Activated effector memory CD4-positive, alpha-beta T cell treated with Interleukin-2 at 50 U/mL for 16 hours (primary cell): ENCODE data around the gene UBXN7.
"Not testable (repeated sequence)": the region's sequence is repeated elsewhere in the genome, so short reads cannot be mapped to it uniquely, and the experiment has no call there.

Experiments used
- DNase-seq: peaks from one replicate; pipeline ENCODE4 v3.0.0-alpha.2; 2020

UBXN7 gene

GRCh38 chr3:196418601-196419000, 13.6 kb downstream of the UBXN7 start:
- DNase-seq, result no peak

DNA sequence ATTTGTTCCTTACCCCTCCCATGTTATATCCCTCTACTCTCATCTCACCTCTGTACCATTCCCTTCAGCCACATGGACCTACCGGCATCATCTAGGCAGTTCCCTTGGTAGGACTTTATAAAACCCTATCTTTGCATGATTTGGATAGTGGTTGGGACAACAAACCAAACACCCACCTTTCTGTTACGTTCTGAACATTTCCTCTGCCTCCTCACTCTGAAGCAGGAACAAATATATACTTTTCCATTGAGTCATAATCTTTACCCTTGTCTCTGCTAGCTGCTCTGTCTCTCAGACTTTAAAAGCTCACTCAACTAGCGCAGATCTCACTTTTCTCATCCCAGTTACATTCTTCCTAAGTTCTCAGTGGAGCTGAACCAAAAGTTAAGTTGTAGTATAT, 17.8 kb downstream of the UBXN7 start:
- no peak for DNase-seq

DNA sequence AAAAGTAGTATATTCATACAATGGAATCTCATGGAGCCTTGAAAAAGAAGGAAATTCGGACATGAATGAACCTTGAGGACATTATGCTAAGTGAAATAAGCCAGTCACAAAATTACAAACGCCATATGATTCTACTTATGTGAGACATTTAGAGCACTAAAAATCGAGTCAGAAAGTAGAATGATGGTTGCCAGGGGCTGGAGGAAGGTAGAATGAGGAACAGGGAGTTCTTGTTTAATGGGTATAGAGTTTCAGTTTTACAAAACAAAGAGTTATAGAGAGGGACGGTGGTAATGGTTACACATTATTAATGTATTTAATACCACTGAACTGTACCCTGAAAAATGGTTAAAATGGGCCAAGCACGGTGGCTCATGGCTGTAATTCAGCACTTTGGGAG, 19.5 kb downstream of the UBXN7 start:
- no peak for DNase-seq

GRCh38 chr3:196409409-196409808, 22.8 kb downstream of the UBXN7 start:
- DNase-seq, result no peak

- DNase-seq, result no peak
These were observed 23.5 kb downstream of the UBXN7 start for GRCh38 chr3:196408565-196409300.

DNA sequence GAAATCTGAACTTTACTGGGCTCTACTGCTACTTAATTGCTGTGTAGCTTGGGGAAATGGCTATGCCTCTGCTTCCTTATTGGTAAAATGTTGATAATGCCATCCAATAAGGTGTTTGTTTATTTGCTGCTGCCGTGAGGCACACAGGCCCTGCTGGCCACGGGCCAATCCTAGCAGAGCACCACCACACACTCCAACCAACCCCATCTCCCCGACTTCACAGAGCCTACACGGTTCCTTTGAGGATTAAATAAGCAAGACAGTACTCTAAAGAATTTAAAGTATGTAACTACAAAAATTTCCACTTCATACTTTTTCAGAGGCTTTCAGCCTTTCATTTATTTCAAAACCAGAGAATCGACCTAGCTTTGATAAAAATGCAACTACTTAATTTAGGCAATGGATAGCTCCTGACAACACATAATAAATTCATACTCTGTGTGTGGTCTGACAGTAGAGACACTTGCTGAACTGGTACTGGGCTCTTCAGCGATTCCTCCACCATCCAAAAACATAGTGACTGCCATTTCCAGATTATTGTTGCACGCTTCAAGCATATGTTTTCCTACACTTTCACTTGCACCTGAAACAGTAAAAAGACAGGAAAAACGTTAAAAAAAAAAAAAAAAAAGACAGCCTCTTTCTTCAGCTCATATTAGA, 25.3 kb downstream of the UBXN7 start:
- DNase-seq, result no peak

GRCh38 chr3:196400331-196400730, 31.9 kb downstream of the UBXN7 start:
- no peak for DNase-seq

DNA sequence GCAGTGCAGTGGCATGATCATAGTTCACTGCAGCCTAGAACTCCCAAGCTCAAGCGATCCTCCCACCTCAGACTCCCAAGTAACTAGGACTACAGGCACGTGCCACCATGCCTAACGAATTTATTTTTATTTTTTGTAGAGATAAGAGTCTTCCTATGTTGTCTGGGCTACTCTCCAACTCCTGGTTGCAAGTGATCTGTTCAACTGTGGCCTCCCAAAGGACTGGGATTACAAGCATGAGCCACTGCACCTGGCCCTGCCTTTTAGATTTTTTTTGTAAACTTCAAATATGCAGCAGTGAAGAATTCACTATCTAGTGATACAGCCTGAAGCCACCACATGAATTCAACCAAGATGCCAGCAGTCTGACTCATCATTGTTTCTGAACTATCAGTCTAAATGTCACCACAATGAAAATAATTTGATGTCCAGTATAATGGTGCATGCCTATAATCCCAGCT, 32.7 kb downstream of the UBXN7 start:
- DNase-seq, result no peak

- DNase-seq, result no peak
These were observed 33.4 kb downstream of the UBXN7 start for GRCh38 chr3:196398782-196399181.

DNA sequence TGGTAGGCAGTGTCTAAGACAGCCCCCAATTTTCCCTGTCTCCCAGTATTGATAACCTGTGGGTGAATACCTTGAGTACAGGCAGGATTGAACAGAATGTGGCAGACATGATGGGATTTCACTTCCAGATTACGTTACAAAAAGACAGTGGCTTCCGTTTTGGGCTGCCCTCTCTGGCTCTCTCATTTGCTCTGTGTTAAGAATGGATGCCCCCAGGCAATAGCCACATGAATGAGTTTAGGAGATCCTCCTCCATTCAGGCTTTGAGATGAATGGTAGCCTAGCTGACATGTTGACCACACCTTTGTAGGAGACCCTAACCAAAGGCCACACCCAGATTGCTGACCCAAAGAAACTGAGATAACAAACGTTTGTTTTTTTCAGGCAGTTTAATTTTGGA, 34.3 kb downstream of the UBXN7 start:
- no peak for DNase-seq

- DNase-seq, result no peak
These were observed 42.1 kb downstream of the UBXN7 start for GRCh38 chr3:196390116-196390515.

DNA sequence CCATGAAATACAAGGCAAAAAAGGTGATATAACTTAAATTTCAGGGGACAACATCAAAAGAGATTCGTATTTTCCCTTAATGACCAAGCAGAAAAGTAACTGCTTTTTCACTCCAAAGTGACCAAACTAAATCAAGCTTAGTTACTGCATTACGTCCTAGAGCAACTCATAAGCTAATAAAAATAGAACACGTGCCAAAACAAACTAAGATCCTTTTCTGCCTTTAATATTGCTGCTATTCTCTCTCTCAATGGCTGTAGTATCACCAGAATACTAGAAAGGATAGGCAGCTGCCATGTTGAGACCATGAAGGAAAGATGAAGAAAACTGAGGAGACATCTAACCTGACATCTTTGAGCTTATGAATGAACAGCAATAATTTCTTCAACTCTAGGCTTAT, 43.3 kb downstream of the UBXN7 start:
- DNase-seq, result no peak

DNA sequence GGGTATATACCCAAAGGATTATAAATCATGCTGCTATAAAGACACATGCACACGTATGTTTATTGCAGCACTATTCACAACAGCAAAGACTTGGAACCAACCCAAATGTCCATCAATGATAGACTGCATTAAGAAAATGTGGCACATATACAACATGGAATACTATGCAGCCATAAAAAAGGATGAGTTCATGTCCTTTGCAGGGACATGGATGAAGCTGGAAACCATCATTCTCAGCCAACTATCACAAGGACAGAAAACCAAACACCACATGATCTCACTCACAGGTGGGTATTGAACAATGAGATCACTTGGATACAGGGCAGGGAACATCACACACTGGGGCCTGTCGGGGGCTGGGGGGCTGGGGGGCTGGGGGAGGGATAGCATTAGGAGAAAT, 44.3 kb downstream of the UBXN7 start:
- not testable (repeated sequence) for DNase-seq

DNA sequence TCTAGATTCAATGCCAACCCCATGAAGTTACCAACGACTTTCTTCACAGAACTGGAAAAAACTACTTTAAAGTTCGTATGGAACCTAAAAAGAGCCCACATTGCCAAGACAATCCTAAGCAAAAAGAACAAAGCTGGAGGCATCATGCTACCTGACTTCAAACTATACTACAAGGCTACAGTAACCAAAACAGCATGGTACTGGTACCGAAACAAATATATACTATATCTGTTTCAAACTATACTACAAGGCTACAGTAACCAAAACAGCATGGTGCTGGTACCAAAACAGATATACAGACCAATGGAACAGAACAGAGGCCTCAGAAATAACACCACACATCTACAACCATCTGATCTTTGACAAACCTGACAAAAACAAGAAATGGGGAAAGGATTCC, 45.4 kb downstream of the UBXN7 start:
- not testable (repeated sequence) for DNase-seq

GRCh38 chr3:196386034-196386433, 46.2 kb downstream of the UBXN7 start:
- not testable (repeated sequence) for DNase-seq

- not testable (repeated sequence) for DNase-seq
These were observed 46.8 kb downstream of the UBXN7 start for GRCh38 chr3:196385446-196385845.

- no peak for DNase-seq
These were observed 53.9 kb downstream of the UBXN7 start for GRCh38 chr3:196378146-196378841.

GRCh38 chr3:196377321-196377720, 54.9 kb downstream of the UBXN7 start:
- no peak for DNase-seq

GRCh38 chr3:196365736-196366135, 66.5 kb downstream of the UBXN7 start:
- DNase-seq, result no peak

- no peak for DNase-seq
These were observed 71.6 kb downstream of the UBXN7 start for GRCh38 chr3:196360586-196360985.

DNA sequence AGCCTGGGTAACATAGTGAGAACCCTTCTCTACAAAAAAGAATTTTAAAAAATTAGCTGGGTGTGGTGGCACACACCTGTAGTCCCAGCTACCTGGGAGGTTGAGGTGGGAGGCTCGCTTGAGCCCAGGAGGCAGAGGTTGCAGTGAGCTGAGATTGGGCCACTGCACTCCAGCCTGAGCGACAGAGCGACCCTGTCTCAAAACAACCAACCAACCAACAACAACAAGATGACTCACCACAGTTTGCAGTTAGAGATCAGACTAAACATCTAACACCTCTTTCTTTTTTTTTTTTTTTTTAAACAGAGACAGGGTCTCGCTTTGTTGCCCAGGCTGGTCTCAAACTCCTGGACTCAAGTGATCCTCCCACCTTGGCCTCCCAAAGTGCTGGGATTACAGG, 73.7 kb downstream of the UBXN7 start:
- DNase-seq, result not testable (repeated sequence)

GRCh38 chr3:196357905-196358304, 74.3 kb downstream of the UBXN7 start:
- DNase-seq, result no peak

DNA sequence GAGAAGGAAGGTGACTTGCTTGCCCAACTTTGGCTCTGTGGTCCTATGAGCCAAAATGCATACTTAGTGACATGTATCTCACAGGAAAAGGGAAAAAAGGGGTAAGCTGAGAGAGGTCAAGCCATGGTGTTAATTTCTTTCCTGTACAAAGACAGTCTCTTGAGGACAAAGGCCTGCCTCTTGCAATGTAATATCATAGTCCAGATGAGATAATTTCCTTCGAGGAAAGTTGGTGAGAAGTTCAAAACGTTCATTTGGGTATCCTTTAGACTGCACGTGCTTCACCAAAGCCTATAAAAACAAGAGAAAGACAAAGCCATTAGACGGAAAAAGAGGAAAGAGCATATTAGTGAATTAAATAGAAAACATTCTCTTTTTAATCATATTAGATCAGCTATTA, 75.7 kb downstream of the UBXN7 start:
- DNase-seq, result no peak

DNA sequence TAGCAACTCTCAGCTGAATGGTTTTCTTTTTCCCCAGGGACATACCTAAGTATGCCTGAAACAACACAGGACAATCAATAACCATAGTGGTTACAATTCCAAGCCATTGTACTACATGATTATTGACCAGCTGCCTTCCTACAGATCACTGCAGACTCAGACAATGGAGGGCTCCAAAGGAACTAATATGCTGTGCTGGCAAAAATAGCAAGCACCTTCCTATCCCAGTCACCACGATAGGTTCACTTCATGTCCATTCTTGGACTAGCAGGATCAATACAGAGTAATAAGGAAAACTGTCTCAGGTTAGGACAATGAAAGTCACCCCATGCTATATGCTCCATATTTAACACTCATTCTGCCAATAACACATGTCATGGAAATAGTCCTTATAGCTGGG, 76.6 kb downstream of the UBXN7 start:
- DNase-seq, result no peak
